A673 (cell line): ENCODE results near the gene STIM1. TPM values are rescaled to one million over a fixed set of nuclear protein-coding genes. Genes with fewer than 3 reads are reported as not detected.
A peak's percentile ranks its signal among the peaks of the same experiment; 100 is the strongest.

Experiments
- BruUV-seq: library from RNA; stranded (reverse); fragments of 400-500 nt; replicated peaks from 2 replicates; lab custom pipeline; 2021; lab: Mats Ljungman, UMichigan
- CTCF ChIA-PET: fragments of 300-600 bp; sonication (Branson Sonifier 250); formaldehyde crosslinking; loops from one replicate; lab custom pipeline; 2022; ENCODE audit warnings: antibody characterized with exemption; lab: Charles Lee
- POLR2A ChIA-PET: fragments of 300-600 bp; sonication (Branson Sonifier 250); formaldehyde crosslinking; loops from one replicate; lab custom pipeline; 2022; ENCODE audit warnings: antibody characterized with exemption; ENCODE audit not compliant: low non-redundant PET; lab: Charles Lee
- DNase-seq: peaks from one replicate; pipeline ENCODE4 v3.0.0-alpha.2; 2015; ENCODE audit warnings: low spot score
- H3K27ac ChIP-seq: fragments of 200-600 bp; sonication (generic); 2 replicates; pipeline ENCODE4 v1.5.1; 2016; ENCODE audit warnings: mixed run types, low read depth, mild to moderate bottlenecking, mixed read lengths, antibody characterized with exemption, low read length; ENCODE audit not compliant: poor library complexity, severe bottlenecking
- H3K27me3 ChIP-seq: fragments of 200-600 bp; sonication (generic); replicated peaks from 2 replicates; pipeline ENCODE4 v1.6.1; 2017; ENCODE audit warnings: mixed run types, low read depth, mild to moderate bottlenecking, mixed read lengths, antibody characterized with exemption, low read length; ENCODE audit not compliant: insufficient read depth, poor library complexity
- H3K36me3 ChIP-seq: fragments of 200-600 bp; sonication (generic); 2 replicates; pipeline ENCODE4 v1.6.1; 2016; ENCODE audit warnings: mixed run types, mild to moderate bottlenecking, mixed read lengths, antibody characterized with exemption, low read length; ENCODE audit not compliant: insufficient read depth, poor library complexity, severe bottlenecking
- H3K4me1 ChIP-seq: fragments of 200-600 bp; sonication (generic); 2 replicates; pipeline ENCODE4 v1.6.1; 2017; ENCODE audit warnings: mixed run types, mild to moderate bottlenecking, mixed read lengths, antibody characterized with exemption, low read length; ENCODE audit not compliant: insufficient read depth, poor library complexity, severe bottlenecking
- H3K4me3 ChIP-seq: fragments of 200-600 bp; sonication (generic); 2 replicates; pipeline ENCODE4 v1.5.1; 2016; ENCODE audit warnings: low read depth, mixed run types, mild to moderate bottlenecking, mixed read lengths, low read length; ENCODE audit not compliant: poor library complexity, severe bottlenecking
- H3K9me3 ChIP-seq: fragments of 200-600 bp; sonication (generic); 2 replicates; pipeline ENCODE4 v1.6.1; 2016; ENCODE audit warnings: mixed run types, low read depth, mild to moderate bottlenecking, mixed read lengths, antibody characterized with exemption, low read length; ENCODE audit not compliant: poor library complexity, severe bottlenecking
- CTCF ChIP-seq: fragments of 300-800, 200-600 bp; sonication (generic); conservative IDR thresholded peaks from 2 replicates; pipeline ENCODE4 v1.5.1; 2017; ENCODE audit warnings: low read depth, mild to moderate bottlenecking, antibody characterized with exemption, low read length, moderate library complexity, mixed read lengths
- EZH2 ChIP-seq: fragments of 200-600 bp; sonication (generic); IDR thresholded peaks from 2 replicates; pipeline ENCODE4 v1.6.1; 2017; ENCODE audit warnings: borderline replicate concordance, low read depth, mild to moderate bottlenecking, mixed read lengths, antibody characterized with exemption, low read length; ENCODE audit not compliant: poor library complexity, severe bottlenecking
- intact Hi-C: fragments of 100-400 bp; cut with micrococcal nuclease; formaldehyde crosslinking; loops from one replicate; pipeline ENCODE4 v1.10.0; 2022; ENCODE audit not compliant: unreplicated experiment
- total RNA-seq: library from RNA; stranded (reverse); gene quantifications from 2 replicates; pipeline ENCODE4 v1.2.3, GENCODE V29; 2021

The STIM1 gene
- total RNA-seq, 1 experiment from 2014 or later = 14.2 TPM

GRCh38 chr11:4072668-4073285 is 217.3 kb downstream of the STIM1 start:
- peak; percentile 73 for TF ChIP-seq CTCF
- TF ChIP-seq EZH2 = no peak
- Histone ChIP-seq H3K36me3 (no peaks in the 10 kb centered on the region), H3K4me1 (peaks cover 12% of the 10 kb centered on the region), H3K27me3 (no peaks in the 10 kb centered on the region), H3K9me3 (no peaks in the 10 kb centered on the region), H3K4me3 (no peak overlapping the region), H3K27ac (no peak overlapping the region)
- DNase-seq = peak; percentile 79
- POLR2A ChIA-PET = no interaction called here
- intact Hi-C loops = loop anchor here (1.0 kb wide), 2 partner anchors 218 to 223 kb away; no protein-coding TSS in a partner anchor
- CTCF ChIA-PET = interaction anchor here (0.6 to 3.2 kb wide), 6 partner anchors 8 to 232 kb away, joined by 3 to 43 read pairs (median 4); partner anchors contain the start of genes RHOG and STIM1
- BruUV-seq = no TSS peak

DNA sequence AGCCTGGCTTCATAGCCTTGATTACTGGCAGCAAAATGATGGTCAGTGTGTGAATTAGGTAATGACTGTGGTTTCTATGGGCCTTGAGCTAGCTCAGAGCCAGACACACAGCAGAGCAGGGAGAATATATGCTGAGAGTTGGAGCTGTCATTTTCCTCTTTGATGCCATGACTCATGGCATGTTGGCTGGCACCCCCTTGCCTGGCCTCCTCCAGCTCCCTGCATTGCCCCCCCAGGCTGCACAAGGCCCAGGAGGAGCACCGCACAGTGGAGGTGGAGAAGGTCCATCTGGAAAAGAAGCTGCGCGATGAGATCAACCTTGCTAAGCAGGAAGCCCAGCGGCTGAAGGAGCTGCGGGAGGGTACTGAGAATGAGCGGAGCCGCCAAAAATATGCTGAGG is 218.8 kb downstream of the STIM1 start:
- TF ChIP-seq CTCF = no peak
- no peak for TF ChIP-seq EZH2
- POLR2A ChIA-PET = no interaction called here
- H3K27me3 ChIP-seq = no peaks in the 10 kb centered on the region
- CTCF ChIA-PET = interaction anchor here (3.0 to 3.2 kb wide), 2 partner anchors 219 to 225 kb away, joined by 31 to 43 read pairs; partner anchors contain the start of gene STIM1
- H3K9me3 ChIP-seq = no peaks in the 10 kb centered on the region
- H3K27ac ChIP-seq = no peak overlapping the region
- BruUV-seq = no TSS peak
- no peak overlapping the region for H3K4me3 ChIP-seq
- DNase-seq = no peak
- H3K36me3 ChIP-seq = no peaks in the 10 kb centered on the region
- intact Hi-C loops = no loop called here
- peaks cover 12% of the 10 kb centered on the region for H3K4me1 ChIP-seq

GRCh38 chr11:4076774-4077173 is 221.3 kb downstream of the STIM1 start:
- Histone ChIP-seq H3K27me3 (no peaks in the 10 kb centered on the region), H3K9me3 (no peaks in the 10 kb centered on the region), H3K4me1 (peaks cover 9% of the 10 kb centered on the region), H3K36me3 (no peaks in the 10 kb centered on the region), H3K27ac (no peak overlapping the region), H3K4me3 (no peak overlapping the region)
- TF ChIP-seq CTCF (no peak), EZH2 (no peak)
- intact Hi-C loops = no loop called here
- POLR2A ChIA-PET = no interaction called here
- BruUV-seq = no TSS peak
- CTCF ChIA-PET = no interaction called here
- no peak for DNase-seq
